AG09319 (cell line): ENCODE results near the gene SPATA2.

Source experiments
- DNase-seq: peaks from one replicate; pipeline ENCODE4 v3.0.0-alpha.2; 2010; ENCODE audit warnings: low read depth; ENCODE audit errors: extremely low read depth
- TF ChIP-seq, protein P1 (sequence below): IDR thresholded peaks from 2 replicates; pipeline ENCODE4 v1.5.1; 2011; ENCODE audit warnings: low read depth, mild to moderate bottlenecking, inconsistent platforms, low read length, moderate library complexity

The SPATA2 gene

GRCh38 chr20:49882171-49882970 is 33.0 kb downstream of the SPATA2 start:
- DNase-seq, result no peak
- TF ChIP-seq, protein P1, sequence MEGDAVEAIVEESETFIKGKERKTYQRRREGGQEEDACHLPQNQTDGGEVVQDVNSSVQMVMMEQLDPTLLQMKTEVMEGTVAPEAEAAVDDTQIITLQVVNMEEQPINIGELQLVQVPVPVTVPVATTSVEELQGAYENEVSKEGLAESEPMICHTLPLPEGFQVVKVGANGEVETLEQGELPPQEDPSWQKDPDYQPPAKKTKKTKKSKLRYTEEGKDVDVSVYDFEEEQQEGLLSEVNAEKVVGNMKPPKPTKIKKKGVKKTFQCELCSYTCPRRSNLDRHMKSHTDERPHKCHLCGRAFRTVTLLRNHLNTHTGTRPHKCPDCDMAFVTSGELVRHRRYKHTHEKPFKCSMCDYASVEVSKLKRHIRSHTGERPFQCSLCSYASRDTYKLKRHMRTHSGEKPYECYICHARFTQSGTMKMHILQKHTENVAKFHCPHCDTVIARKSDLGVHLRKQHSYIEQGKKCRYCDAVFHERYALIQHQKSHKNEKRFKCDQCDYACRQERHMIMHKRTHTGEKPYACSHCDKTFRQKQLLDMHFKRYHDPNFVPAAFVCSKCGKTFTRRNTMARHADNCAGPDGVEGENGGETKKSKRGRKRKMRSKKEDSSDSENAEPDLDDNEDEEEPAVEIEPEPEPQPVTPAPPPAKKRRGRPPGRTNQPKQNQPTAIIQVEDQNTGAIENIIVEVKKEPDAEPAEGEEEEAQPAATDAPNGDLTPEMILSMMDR, result no peak

DNA sequence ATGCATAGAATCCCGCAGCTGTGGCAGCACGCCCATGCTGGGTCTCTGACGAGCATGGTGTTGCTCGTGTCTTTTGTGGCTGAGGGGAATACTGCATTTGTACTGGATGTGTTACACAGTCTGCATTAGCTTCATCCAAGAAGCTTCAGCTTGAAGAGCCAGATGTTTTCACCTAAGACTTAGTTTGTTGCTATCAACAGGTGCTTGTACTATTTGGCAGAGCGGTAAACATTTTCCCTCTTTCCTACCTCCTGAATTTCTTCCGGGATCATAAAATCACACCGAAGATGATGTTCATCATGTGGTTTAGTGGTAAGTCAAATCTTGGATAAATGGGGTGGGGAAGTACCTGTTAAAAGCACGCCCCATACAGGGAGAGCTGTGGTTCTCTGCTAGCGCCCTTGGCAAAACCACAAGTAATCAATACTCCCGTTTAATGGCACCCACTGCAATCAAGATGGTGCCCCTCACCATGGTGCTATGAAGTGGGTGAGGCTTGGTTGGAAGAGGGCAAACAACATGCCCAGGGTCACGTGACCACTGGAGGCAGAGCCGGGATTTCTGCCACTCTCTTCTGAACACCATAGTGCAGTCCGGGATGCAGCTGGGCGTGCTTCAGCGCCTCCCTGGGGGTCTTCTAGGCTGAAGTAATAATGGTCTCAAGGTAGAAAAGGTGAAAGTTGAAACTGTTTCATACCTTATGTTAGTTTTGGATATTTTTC is 34.4 kb downstream of the SPATA2 start:
- no peak for DNase-seq
- TF ChIP-seq, protein P1, result no peak

DNA sequence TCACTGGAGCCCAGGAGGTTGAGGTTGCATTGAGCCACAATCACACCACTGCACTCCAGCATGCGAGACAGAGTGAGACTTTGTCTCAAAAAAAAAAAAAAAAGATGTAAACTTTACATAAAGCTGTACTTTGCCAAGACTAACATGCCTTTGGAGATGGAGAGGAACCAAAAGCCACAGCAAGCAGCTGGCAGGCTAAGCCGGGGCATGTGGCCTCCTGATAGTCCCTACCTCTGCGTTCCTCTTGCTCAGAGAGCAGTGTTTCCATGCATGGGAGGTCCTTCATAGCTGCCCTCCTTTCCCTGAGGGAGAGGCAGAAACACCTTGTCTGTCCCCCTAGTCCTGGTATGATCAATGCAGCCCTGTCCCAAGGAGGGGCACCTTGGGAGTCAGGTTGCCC is 35.2 kb downstream of the SPATA2 start:
- TF ChIP-seq, protein P1, result no peak
- no peak for DNase-seq

DNA sequence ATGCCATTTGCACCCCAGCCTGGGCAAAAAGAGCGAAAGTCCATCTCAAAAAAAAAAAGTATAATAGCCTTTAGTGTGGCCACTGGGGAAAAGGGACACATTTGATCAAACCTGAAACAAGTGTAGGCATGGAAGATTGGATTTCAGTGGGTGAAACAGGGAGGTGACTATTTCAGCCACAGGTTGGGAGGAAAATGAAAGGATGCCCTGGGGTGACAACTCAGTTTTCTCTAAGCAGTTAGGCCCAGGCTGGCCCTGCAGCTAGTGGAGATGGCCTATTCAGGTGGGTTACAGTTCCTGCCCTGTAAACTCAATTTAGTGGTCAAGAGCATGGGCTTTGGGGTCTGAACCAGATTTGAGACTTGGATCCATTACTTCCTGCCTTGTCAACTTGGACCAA is 36.4 kb downstream of the SPATA2 start:
- DNase-seq, result no peak
- TF ChIP-seq, protein P1, result no peak

GRCh38 chr20:49877386-49877921 is 37.9 kb downstream of the SPATA2 start:
- TF ChIP-seq, protein P1, result no peak
- no peak for DNase-seq

DNA sequence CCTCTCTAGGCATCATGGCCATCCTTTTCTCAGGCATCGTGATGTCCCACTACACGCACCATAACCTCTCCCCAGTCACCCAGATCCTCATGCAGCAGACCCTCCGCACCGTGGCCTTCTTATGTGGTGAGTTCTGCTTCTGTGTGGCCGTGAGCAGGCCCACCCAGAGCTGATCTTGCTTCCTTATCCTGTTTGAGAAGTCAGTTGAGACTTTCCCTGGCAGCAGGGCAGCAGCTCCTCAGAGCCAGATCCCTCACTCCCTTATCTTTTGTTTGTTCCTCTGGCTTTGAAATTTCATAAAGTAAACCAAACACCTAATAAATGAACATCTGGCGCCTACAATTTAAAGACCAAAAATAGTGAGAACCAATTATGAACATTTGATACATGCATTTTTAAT is 40.6 kb downstream of the SPATA2 start:
- DNase-seq, result no peak

More for the DNA sequence above, 40.6 kb downstream of the SPATA2 start:
- TF ChIP-seq, protein P1, result no peak
